HL-60 (cell line): ENCODE measurements around the gene RASD2.
"Not testable (repeated sequence)": the region's sequence is repeated elsewhere in the genome, so short reads cannot be mapped to it uniquely, and the experiment has no call there.

Experiments used
- DNase-seq, 2 experiments: peaks; one replicate each; pipeline ENCODE4 v3.0.0-alpha.2; 2010 to 2020; ENCODE audit warnings: low read depth in 1 of 2, low spot score in 1 of 2
- H3K27ac ChIP-seq: fragments of 250-450 bp; sonication (Bioruptor Pico); replicated peaks from 2 replicates; pipeline ENCODE4 v1.5.1; 2020; ENCODE audit warnings: mild to moderate bottlenecking, moderate library complexity
- H3K27me3 ChIP-seq: fragments of 250-450 bp; sonication (Bioruptor Pico); 2 replicates; pipeline ENCODE4 v1.5.1; 2021; ENCODE audit warnings: mild to moderate bottlenecking, moderate library complexity; ENCODE audit not compliant: insufficient read depth, poor library complexity, severe bottlenecking
- H3K4me3 ChIP-seq: replicated peaks from 2 replicates; pipeline ENCODE4 v1.5.1; 2011; ENCODE audit warnings: mild to moderate bottlenecking, control low read depth, low read length; ENCODE audit not compliant: insufficient read depth
- CTCF ChIP-seq: IDR thresholded peaks from one replicate; pipeline ENCODE4 v1.5.1; 2011; ENCODE audit warnings: low read length, control low read depth, inconsistent platforms; ENCODE audit not compliant: insufficient read depth
- GABPA ChIP-seq: IDR thresholded peaks from 2 replicates; pipeline ENCODE4 v1.6.1; 2012; ENCODE audit warnings: low read depth
- POLR2AphosphoS5 ChIP-seq: IDR thresholded peaks from 2 replicates; pipeline ENCODE4 v1.6.1; 2012; ENCODE audit warnings: low read depth
- SPI1 ChIP-seq: IDR thresholded peaks from 2 replicates; pipeline ENCODE4 v1.6.1; 2012; ENCODE audit warnings: low read depth, mild to moderate bottlenecking, borderline replicate concordance
- TF ChIP-seq, protein P1 (sequence below): IDR thresholded peaks from 2 replicates; pipeline ENCODE4 v1.6.1; 2012; ENCODE audit warnings: low read depth; ENCODE audit not compliant: insufficient replicate concordance

Gene RASD2

DNA sequence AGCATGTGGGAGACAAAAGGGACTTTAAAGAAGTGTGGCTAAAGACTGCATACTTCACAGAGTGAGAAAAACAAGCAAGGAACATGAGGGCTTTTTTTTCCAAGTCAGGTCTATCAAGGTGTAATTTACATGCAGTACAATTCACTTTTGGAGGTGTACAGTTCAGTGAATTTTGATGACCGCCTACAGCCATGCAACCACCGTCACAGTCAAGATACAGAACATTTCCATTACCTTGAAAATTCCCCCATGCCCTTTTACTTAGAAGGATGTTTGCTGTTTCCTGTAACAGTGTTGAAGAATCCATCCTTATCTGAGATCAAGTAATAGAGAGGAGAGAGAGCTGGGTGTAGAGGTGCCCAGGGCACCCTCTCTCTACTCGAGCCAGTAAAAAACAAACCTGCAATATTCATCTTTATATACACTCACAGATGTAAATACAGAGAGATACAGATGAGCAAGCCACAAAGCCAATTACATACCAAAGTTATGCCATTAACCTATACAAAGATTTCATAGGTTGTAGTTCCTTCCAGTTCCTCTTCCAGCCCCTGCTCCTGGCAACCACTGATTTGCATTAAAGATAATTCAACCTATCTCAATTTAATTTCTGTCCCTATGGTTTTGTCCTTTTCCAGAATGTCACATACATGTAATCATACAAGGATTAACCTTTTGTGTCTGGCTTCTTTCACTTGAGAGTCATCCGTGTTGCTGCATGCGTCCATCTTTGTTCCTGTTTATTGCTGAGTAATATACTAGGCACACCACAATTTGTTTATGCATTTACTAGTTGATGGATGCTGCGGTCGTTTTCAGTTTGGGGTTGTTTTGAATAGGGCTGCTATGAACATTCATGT, 35.0 kb upstream of the RASD2 start:
- Histone ChIP-seq H3K27ac (no peak overlapping the region), H3K27me3 (peaks cover 5% of the 10 kb centered on the region), H3K4me3 (no peak overlapping the region)
- DNase-seq: no peak
- TF ChIP-seq SPI1 (0 out of 2 replicates have a peak, but pooled peaks have one; percentile 17), CTCF (no peak)

GRCh38 chr22:35506259-35506570, 34.4 kb upstream of the RASD2 start:
- Histone ChIP-seq H3K4me3 (no peak overlapping the region), H3K27ac (no peak overlapping the region), H3K27me3 (peaks cover 5% of the 10 kb centered on the region)
- DNase-seq: no peak
- no peak for TF ChIP-seq GABPA
- no peak for TF ChIP-seq POLR2AphosphoS5
- TF ChIP-seq, protein P1, sequence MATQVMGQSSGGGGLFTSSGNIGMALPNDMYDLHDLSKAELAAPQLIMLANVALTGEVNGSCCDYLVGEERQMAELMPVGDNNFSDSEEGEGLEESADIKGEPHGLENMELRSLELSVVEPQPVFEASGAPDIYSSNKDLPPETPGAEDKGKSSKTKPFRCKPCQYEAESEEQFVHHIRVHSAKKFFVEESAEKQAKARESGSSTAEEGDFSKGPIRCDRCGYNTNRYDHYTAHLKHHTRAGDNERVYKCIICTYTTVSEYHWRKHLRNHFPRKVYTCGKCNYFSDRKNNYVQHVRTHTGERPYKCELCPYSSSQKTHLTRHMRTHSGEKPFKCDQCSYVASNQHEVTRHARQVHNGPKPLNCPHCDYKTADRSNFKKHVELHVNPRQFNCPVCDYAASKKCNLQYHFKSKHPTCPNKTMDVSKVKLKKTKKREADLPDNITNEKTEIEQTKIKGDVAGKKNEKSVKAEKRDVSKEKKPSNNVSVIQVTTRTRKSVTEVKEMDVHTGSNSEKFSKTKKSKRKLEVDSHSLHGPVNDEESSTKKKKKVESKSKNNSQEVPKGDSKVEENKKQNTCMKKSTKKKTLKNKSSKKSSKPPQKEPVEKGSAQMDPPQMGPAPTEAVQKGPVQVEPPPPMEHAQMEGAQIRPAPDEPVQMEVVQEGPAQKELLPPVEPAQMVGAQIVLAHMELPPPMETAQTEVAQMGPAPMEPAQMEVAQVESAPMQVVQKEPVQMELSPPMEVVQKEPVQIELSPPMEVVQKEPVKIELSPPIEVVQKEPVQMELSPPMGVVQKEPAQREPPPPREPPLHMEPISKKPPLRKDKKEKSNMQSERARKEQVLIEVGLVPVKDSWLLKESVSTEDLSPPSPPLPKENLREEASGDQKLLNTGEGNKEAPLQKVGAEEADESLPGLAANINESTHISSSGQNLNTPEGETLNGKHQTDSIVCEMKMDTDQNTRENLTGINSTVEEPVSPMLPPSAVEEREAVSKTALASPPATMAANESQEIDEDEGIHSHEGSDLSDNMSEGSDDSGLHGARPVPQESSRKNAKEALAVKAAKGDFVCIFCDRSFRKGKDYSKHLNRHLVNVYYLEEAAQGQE: no peak
- TF ChIP-seq CTCF: no peak
- no peak for TF ChIP-seq SPI1

GRCh38 chr22:35507851-35508250, 32.8 kb upstream of the RASD2 start:
- not testable (repeated sequence) for H3K27ac ChIP-seq, H3K4me3 ChIP-seq, DNase-seq, H3K27me3 ChIP-seq

- Histone ChIP-seq H3K27ac (no peak overlapping the region), H3K4me3 (no peak overlapping the region), H3K27me3 (peaks cover 8% of the 10 kb centered on the region)
- TF ChIP-seq, protein P1: no peak
- TF ChIP-seq SPI1 (no peak), CTCF (no peak), POLR2AphosphoS5 (no peak), GABPA (no peak)
- no peak for DNase-seq
Observed at GRCh38 chr22:35509451-35509850, 31.2 kb upstream of the RASD2 start.
